Erythroblast (primary cell): ENCODE measurements around the gene CERS6.

Source experiments
- GATA1 ChIP-seq: IDR thresholded peaks from 2 replicates; pipeline ENCODE4 v1.6.1; 2011; ENCODE audit warnings: low read depth, mild to moderate bottlenecking, control low read depth, low read length, moderate library complexity
- POLR2A ChIP-seq: IDR thresholded peaks from 2 replicates; pipeline ENCODE4 v1.6.1; 2011; ENCODE audit warnings: mild to moderate bottlenecking, low read length

GRCh38 chr2:168433527-168433926 lies 22.5 kb upstream of the CERS6 start:
- TF ChIP-seq POLR2A (no peak), GATA1 (no peak)
